H9 (cell line): Measurements from ENCODE around the gene CTDSP2. TPM values are rescaled to one million over a fixed set of nuclear protein-coding genes. Genes with fewer than 3 reads are reported as not detected.
A peak's percentile ranks its signal among the peaks of the same experiment; 100 is the strongest.
"Not testable (repeated sequence)": the region's sequence is repeated elsewhere in the genome, so short reads cannot be mapped to it uniquely, and the experiment has no call there.

Experiments used
- DNase-seq: peaks from one replicate; pipeline ENCODE4 v3.0.0-alpha.2; 2017
- H2AFZ ChIP-seq: one replicate; pipeline ENCODE4 v1.6.1; 2013; ENCODE audit warnings: mild to moderate bottlenecking, low read length, control low read depth, moderate library complexity
- H2AK5ac ChIP-seq: 2 replicates; pipeline ENCODE4 v1.6.1; 2013; ENCODE audit warnings: low read length, control low read depth, mixed read lengths; ENCODE audit not compliant: insufficient read length
- H2BK120ac ChIP-seq: one replicate; pipeline ENCODE4 v1.6.1; 2013; ENCODE audit warnings: low read depth, mild to moderate bottlenecking, low read length, control low read depth, inconsistent platforms; ENCODE audit not compliant: poor library complexity, severe bottlenecking
- H2BK12ac ChIP-seq: 2 replicates; pipeline ENCODE4 v1.6.1; 2013; ENCODE audit warnings: low read length, control low read depth, mixed read lengths, low read depth; ENCODE audit not compliant: insufficient read length
- H2BK15ac ChIP-seq: 2 replicates; pipeline ENCODE4 v1.6.1; 2013; ENCODE audit warnings: low read depth, low read length, control low read depth
- H2BK20ac ChIP-seq: one replicate; pipeline ENCODE4 v1.6.1; 2013; ENCODE audit warnings: low read depth, mild to moderate bottlenecking, low read length, control low read depth, inconsistent platforms; ENCODE audit not compliant: poor library complexity, severe bottlenecking
- H2BK5ac ChIP-seq: 2 replicates; pipeline ENCODE4 v1.6.1; 2013; ENCODE audit warnings: low read length, control low read depth, mixed read lengths; ENCODE audit not compliant: insufficient read length
- H3K14ac ChIP-seq: 2 replicates; pipeline ENCODE4 v1.6.1; 2013; ENCODE audit warnings: low read length, control low read depth; ENCODE audit not compliant: insufficient read depth
- H3K18ac ChIP-seq: 2 replicates; pipeline ENCODE4 v1.6.1; 2013; ENCODE audit warnings: low read depth, mild to moderate bottlenecking, mixed read lengths, low read length, control low read depth; ENCODE audit not compliant: insufficient read length
- H3K23ac ChIP-seq: 2 replicates; pipeline ENCODE4 v1.6.1; 2013; ENCODE audit warnings: low read length, control low read depth, mixed read lengths, low read depth; ENCODE audit not compliant: insufficient read length
- H3K23me2 ChIP-seq: 2 replicates; pipeline ENCODE4 v1.6.1; 2013; ENCODE audit warnings: low read depth, mild to moderate bottlenecking, mixed read lengths, low read length, control low read depth; ENCODE audit not compliant: insufficient read length, poor library complexity, severe bottlenecking
- H3K27ac ChIP-seq: 2 replicates; pipeline ENCODE4 v1.5.1; 2013; ENCODE audit warnings: low read length, control low read depth, mixed read lengths, low read depth; ENCODE audit not compliant: insufficient read length
- H3K27me3 ChIP-seq: 2 replicates; pipeline ENCODE4 v1.6.1; 2013; ENCODE audit warnings: low read length, control low read depth, inconsistent platforms; ENCODE audit not compliant: insufficient read depth
- H3K4ac ChIP-seq: 2 replicates; pipeline ENCODE4 v1.6.1; 2013; ENCODE audit warnings: low read depth, mild to moderate bottlenecking, control low read depth, inconsistent platforms, low read length, moderate library complexity
- H3K4me1 ChIP-seq: 2 replicates; pipeline ENCODE4 v1.6.1; 2013; ENCODE audit warnings: low read length, control low read depth, inconsistent platforms; ENCODE audit not compliant: insufficient read depth
- H3K4me2 ChIP-seq: 2 replicates; pipeline ENCODE4 v1.6.1; 2013; ENCODE audit warnings: low read length, control low read depth, mixed read lengths; ENCODE audit not compliant: insufficient read length, insufficient read depth
- H3K56ac ChIP-seq: 2 replicates; pipeline ENCODE4 v1.6.1; 2013; ENCODE audit warnings: low read depth, mild to moderate bottlenecking, mixed read lengths, low read length, control low read depth; ENCODE audit not compliant: insufficient read length
- H3K79me1 ChIP-seq: 2 replicates; pipeline ENCODE4 v1.6.1; 2013; ENCODE audit warnings: low read depth, mild to moderate bottlenecking, moderate library complexity, low read length, control low read depth, inconsistent platforms; ENCODE audit not compliant: insufficient read depth, poor library complexity, severe bottlenecking
- H3K79me2 ChIP-seq: 2 replicates; pipeline ENCODE4 v1.6.1; 2013; ENCODE audit warnings: low read length, control low read depth, inconsistent platforms; ENCODE audit not compliant: insufficient read depth
- H3K9ac ChIP-seq: 2 replicates; pipeline ENCODE4 v1.6.1; 2013; ENCODE audit warnings: low read length, control low read depth, mixed read lengths; ENCODE audit not compliant: insufficient read length; ENCODE audit errors: extremely low read depth
- H3K9me3 ChIP-seq: one replicate; pipeline ENCODE4 v1.6.1; 2013; ENCODE audit warnings: low read depth, low read length, inconsistent platforms; ENCODE audit not compliant: control insufficient read depth
- H3T11ph ChIP-seq: one replicate; pipeline ENCODE4 v1.6.1; 2013; ENCODE audit warnings: mild to moderate bottlenecking, low read length, control low read depth, inconsistent platforms
- H4K20me1 ChIP-seq: one replicate; pipeline ENCODE4 v1.6.1; 2013; ENCODE audit not compliant: control insufficient read depth, insufficient read length, insufficient read depth
- H4K5ac ChIP-seq: 2 replicates; pipeline ENCODE4 v1.6.1; 2013; ENCODE audit warnings: low read depth, mild to moderate bottlenecking, mixed read lengths, low read length, control low read depth; ENCODE audit not compliant: insufficient read length
- H4K8ac ChIP-seq: replicated peaks from 2 replicates; pipeline ENCODE4 v1.6.1; 2013; ENCODE audit warnings: low read length, control low read depth, mixed read lengths, low read depth; ENCODE audit not compliant: insufficient read length
- H4K91ac ChIP-seq: 2 replicates; pipeline ENCODE4 v1.6.1; 2013; ENCODE audit warnings: low read depth, mild to moderate bottlenecking, moderate library complexity, mixed read lengths, low read length, control low read depth; ENCODE audit not compliant: insufficient read length
- H3K27ac Mint-ChIP-seq, 3 experiments: 2 replicates in 2 of 3; 3 replicates in 1 of 3; pipeline ENCODE4 v1.8.0; 2020 to 2021; ENCODE audit warnings: mixed read lengths in 3 of 3, mild to moderate bottlenecking in 1 of 3, moderate library complexity in 1 of 3
- H3K27me3 Mint-ChIP-seq: 2 replicates; pipeline ENCODE4 v1.8.0; 2021; ENCODE audit warnings: low read depth, mild to moderate bottlenecking, moderate library complexity, mixed read lengths
- H3K36me3 Mint-ChIP-seq, 3 experiments: 2 replicates in 2 of 3; 3 replicates in 1 of 3; pipeline ENCODE4 v1.8.0; 2020 to 2021; ENCODE audit warnings: low read depth in 3 of 3, mixed read lengths in 3 of 3; ENCODE audit not compliant: insufficient read depth in 1 of 3
- H3K4me1 Mint-ChIP-seq, 2 experiments: 2 replicates each; pipeline ENCODE4 v1.8.0; 2020; ENCODE audit warnings: mixed read lengths in 2 of 2
- H3K4me3 Mint-ChIP-seq, 2 experiments: 2 replicates in 1 of 2; 3 replicates in 1 of 2; pipeline ENCODE4 v1.8.0; 2020 to 2021; ENCODE audit warnings: mild to moderate bottlenecking in 2 of 2, mixed read lengths in 2 of 2, moderate library complexity in 1 of 2
- H3K9me3 Mint-ChIP-seq, 2 experiments: 2 replicates in 1 of 2; 3 replicates in 1 of 2; pipeline ENCODE4 v1.8.0; 2020; ENCODE audit warnings: mild to moderate bottlenecking in 2 of 2, mixed read lengths in 2 of 2, moderate library complexity in 1 of 2
- WGBS: extraction: QIAGEN DNeasy Blood & Tissue Kit; methylation state at CpG from one replicate; pipeline ENCODE4 v1.1.7; 2013; ENCODE audit warnings: missing lambda C conversion rate, low lambda C conversion rate, mixed read lengths; ENCODE audit not compliant: insufficient read length; ENCODE audit errors: extremely low coverage; 5-methylcytosine and 5-hydroxymethylcytosine counted together
- total RNA-seq: library from RNA; stranded (reverse); gene quantifications from 2 replicates; pipeline ENCODE4 v1.2.1, GENCODE V29; 2021
- TF ChIP-seq, protein P1 (sequence below): fragments of 200-600 bp; sonication (generic); conservative IDR thresholded peaks from 3 replicates; pipeline ENCODE4 v1.8.0; 2021; ENCODE audit warnings: antibody characterized with exemption, mild to moderate bottlenecking

CTDSP2 gene
- total RNA-seq, 1 experiment from 2014 or later = 103 TPM

DNA sequence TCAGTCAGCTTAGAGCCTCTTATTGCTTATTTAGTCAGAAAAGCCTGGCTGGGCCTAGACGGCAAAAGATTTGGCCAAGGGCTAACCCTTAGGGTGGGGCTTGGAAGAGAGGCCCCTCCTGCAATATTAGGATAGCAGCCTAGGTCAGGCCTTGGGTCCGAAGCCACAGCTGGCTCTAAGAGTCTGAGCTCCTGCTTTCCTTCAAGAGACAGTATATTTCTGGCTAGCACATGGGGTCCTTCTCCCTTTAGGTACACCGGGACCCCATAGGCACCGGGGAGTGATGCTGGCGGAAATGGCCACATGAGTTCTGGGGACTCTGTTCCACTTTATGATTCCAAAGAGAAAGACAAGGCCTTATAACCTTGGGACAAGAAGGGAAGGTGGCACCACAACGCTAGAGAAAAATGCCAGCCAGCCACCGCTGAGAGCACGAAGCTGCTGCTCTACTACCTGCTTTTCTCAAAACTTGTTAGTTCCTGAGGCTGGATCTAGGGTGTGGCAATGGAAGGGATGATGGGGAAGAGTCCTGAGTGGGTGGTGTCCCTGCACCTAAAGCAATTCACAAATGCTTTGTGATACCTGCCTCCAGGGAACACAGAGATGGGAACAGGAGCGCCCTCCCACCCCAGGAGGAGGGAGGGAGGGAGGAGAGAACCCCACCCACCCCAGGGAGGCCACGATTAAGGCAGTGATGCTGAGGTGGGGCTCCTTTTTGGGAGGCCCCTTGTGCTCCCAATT is 24.9 kb downstream of the CTDSP2 start:
- no peak overlapping the region for H4K5ac ChIP-seq
- H3K9me3 ChIP-seq = no peaks in the 10 kb centered on the region
- H3K14ac ChIP-seq = no peak overlapping the region
- H2AFZ ChIP-seq = no peak overlapping the region
- Mint-ChIP-seq H3K27me3 (no peaks in the 10 kb centered on the region; the same call in 1 of the 2 replicates), H3K4me3 (no peak overlapping the region), H3K27ac (no peak overlapping the region; a peak in 1 of 7 replicates), H3K9me3 (no peaks in the 10 kb centered on the region), H3K4me1 (peaks cover 0 to 3% of the 10 kb centered on the region in 2 experiments; a peak in 1 of 4 replicates), H3K36me3 (peaks cover 34 to 60% (median 58%) of the 10 kb centered on the region in 3 experiments; a peak in 6 of 7 replicates)
- H2AK5ac ChIP-seq = no peak overlapping the region
- H3K56ac ChIP-seq = no peak overlapping the region
- no peak overlapping the region for H4K8ac ChIP-seq
- H3K23me2 ChIP-seq = no peaks in the 10 kb centered on the region
- no peak overlapping the region for H3T11ph ChIP-seq
- no peak overlapping the region for H2BK120ac ChIP-seq
- no peak overlapping the region for H4K91ac ChIP-seq
- TF ChIP-seq, protein P1, sequence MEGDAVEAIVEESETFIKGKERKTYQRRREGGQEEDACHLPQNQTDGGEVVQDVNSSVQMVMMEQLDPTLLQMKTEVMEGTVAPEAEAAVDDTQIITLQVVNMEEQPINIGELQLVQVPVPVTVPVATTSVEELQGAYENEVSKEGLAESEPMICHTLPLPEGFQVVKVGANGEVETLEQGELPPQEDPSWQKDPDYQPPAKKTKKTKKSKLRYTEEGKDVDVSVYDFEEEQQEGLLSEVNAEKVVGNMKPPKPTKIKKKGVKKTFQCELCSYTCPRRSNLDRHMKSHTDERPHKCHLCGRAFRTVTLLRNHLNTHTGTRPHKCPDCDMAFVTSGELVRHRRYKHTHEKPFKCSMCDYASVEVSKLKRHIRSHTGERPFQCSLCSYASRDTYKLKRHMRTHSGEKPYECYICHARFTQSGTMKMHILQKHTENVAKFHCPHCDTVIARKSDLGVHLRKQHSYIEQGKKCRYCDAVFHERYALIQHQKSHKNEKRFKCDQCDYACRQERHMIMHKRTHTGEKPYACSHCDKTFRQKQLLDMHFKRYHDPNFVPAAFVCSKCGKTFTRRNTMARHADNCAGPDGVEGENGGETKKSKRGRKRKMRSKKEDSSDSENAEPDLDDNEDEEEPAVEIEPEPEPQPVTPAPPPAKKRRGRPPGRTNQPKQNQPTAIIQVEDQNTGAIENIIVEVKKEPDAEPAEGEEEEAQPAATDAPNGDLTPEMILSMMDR = no peak
- H3K4ac ChIP-seq = no peak overlapping the region
- H2BK20ac ChIP-seq = no peak overlapping the region
- no peaks in the 10 kb centered on the region for H3K79me2 ChIP-seq
- H3K27ac ChIP-seq = no peak overlapping the region
- H2BK15ac ChIP-seq = no peak overlapping the region
- H3K4me2 ChIP-seq = no peak overlapping the region
- H2BK12ac ChIP-seq = no peak overlapping the region
- H3K18ac ChIP-seq = no peak overlapping the region
- no peak for DNase-seq
- no peaks in the 10 kb centered on the region for H4K20me1 ChIP-seq
- no peaks in the 10 kb centered on the region for H3K4me1 ChIP-seq
- no peak overlapping the region for H3K23ac ChIP-seq
- H3K79me1 ChIP-seq = no peaks in the 10 kb centered on the region
- H2BK5ac ChIP-seq = no peak overlapping the region
- no peak overlapping the region for H3K9ac ChIP-seq
- WGBS = no CpG with 5 or more reads among the region's 10 CpGs
- H3K27me3 ChIP-seq = no peaks in the 10 kb centered on the region

DNA sequence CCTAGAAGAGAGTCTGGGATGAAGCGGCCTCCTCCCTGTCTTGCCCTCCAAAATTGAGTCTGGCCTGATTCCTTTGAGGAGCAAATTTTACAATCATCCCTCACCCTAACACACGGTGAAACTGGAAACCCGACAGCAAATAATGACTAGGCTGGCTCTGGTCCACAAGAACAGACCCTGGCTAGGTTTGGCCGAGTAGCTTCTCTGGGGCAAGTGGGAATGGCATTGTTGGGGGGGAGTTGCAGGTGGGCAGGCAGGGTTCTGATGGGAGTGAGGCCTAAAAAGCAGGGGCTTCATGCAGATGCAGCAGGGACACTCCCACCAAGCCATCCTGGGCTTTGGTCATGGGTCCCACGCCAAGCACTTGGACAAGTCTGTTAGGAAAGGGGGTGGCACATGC is 25.5 kb downstream of the CTDSP2 start:
- not testable (repeated sequence) for H4K5ac ChIP-seq, H2BK15ac ChIP-seq, H2BK12ac ChIP-seq, H3K23me2 ChIP-seq, H3K79me2 ChIP-seq, H3K27me3 Mint-ChIP-seq, H3K4me1 Mint-ChIP-seq, H3K4me2 ChIP-seq, H3K56ac ChIP-seq, H3K14ac ChIP-seq, H3K4ac ChIP-seq, DNase-seq, H4K8ac ChIP-seq, H4K91ac ChIP-seq, H2BK20ac ChIP-seq, H3K27ac ChIP-seq, H3K9me3 Mint-ChIP-seq, H2BK120ac ChIP-seq, H3K4me1 ChIP-seq, H2AFZ ChIP-seq, H3K23ac ChIP-seq, H4K20me1 ChIP-seq, H3K27me3 ChIP-seq, H2AK5ac ChIP-seq, H2BK5ac ChIP-seq, H3T11ph ChIP-seq, H3K18ac ChIP-seq, H3K79me1 ChIP-seq, H3K9ac ChIP-seq, H3K4me3 Mint-ChIP-seq, H3K9me3 ChIP-seq
- H3K36me3 Mint-ChIP-seq = peaks cover 29 to 54% (median 51%) of the 10 kb centered on the region in 3 experiments; a peak in 6 of 7 replicates
- H3K27ac Mint-ChIP-seq = peak overlapping the region in 1 of 3 experiments; percentile 66; a peak in 1 of 7 replicates
- no CpG with 5 or more reads among the region's 5 CpGs for WGBS
